Peyer's patch (tissue), 4 donors: ENCODE results near the gene PLB1.

Experiments used
- POLR2A ChIP-seq, 2 donors: fragments of 450-650 bp; IDR thresholded peaks; one replicate each; pipeline ENCODE4 v1.5.1; 2017; ENCODE audit warnings: antibody characterized with exemption in 2 of 2, mild to moderate bottlenecking in 2 of 2, moderate library complexity in 2 of 2
- TF ChIP-seq, protein P1 (sequence below), 6 experiments: fragments of 450-650 bp in 4 of 6; fragments of 200-600 bp in 2 of 6; sonication (generic) in 1 of 6; IDR thresholded peaks; one replicate each; pipeline ENCODE4 v1.5.1; 2017 to 2019; ENCODE audit warnings: antibody characterized with exemption in 6 of 6, mild to moderate bottlenecking in 3 of 6, moderate library complexity in 1 of 6

DNA sequence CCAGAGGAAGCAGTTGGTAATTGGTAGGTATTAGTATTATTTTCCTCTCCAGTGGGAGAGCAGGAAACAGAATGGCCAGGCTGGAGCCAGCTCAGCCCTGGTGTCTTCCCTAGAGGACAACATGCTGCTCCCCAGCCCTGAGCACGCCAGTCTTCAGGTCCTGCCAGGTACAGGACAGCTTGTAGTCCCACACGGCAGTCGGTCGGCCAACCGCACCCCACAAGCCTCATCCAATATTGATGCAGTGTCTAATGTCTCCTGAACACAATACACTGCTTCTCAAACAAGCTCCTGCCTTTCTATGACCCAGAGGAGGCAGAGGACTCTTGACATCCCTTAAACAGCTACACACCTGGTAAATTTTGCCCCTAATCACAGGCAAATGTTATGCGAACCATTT is 184.8 kb downstream of the PLB1 start:
- no peak for TF ChIP-seq POLR2A (IDR thresholded peaks at IDR 0.05)
- TF ChIP-seq, protein P1, sequence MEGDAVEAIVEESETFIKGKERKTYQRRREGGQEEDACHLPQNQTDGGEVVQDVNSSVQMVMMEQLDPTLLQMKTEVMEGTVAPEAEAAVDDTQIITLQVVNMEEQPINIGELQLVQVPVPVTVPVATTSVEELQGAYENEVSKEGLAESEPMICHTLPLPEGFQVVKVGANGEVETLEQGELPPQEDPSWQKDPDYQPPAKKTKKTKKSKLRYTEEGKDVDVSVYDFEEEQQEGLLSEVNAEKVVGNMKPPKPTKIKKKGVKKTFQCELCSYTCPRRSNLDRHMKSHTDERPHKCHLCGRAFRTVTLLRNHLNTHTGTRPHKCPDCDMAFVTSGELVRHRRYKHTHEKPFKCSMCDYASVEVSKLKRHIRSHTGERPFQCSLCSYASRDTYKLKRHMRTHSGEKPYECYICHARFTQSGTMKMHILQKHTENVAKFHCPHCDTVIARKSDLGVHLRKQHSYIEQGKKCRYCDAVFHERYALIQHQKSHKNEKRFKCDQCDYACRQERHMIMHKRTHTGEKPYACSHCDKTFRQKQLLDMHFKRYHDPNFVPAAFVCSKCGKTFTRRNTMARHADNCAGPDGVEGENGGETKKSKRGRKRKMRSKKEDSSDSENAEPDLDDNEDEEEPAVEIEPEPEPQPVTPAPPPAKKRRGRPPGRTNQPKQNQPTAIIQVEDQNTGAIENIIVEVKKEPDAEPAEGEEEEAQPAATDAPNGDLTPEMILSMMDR (IDR thresholded peaks at IDR 0.05) = no peak
